B cell (primary cell): Measurements from ENCODE around the gene MTG2. TPM values are rescaled to one million over a fixed set of nuclear protein-coding genes. Genes with fewer than 3 reads are reported as not detected.

ENCODE experiments used
- ATAC-seq: fragments of 200-7000 bp; cut with Tn5 transposase; one replicate; pipeline ENCODE4 v1.10.0; 2021; ENCODE audit warnings: low read depth, mild to moderate bottlenecking, moderate number of reproducible peaks, moderate library complexity
- CTCF ChIA-PET: fragments of 350-600 bp; sonication (Branson Sonifier 250); formaldehyde crosslinking; loops from one replicate; lab custom pipeline; 2021; ENCODE audit warnings: antibody characterized with exemption, inconsistent platforms; lab: Charles Lee
- POLR2A ChIA-PET: fragments of 350-600 bp; sonication (Branson Sonifier 250); formaldehyde crosslinking; loops from one replicate; lab custom pipeline; 2021; ENCODE audit warnings: antibody characterized with exemption; lab: Charles Lee
- DNase-seq: peaks from one replicate; pipeline ENCODE4 v3.0.0; 2013
- H2AFZ ChIP-seq: 2 replicates; pipeline ENCODE4 v1.6.1; 2012; ENCODE audit warnings: mild to moderate bottlenecking, low read depth, low read length; ENCODE audit not compliant: insufficient read depth, poor library complexity, severe bottlenecking
- H3K27ac ChIP-seq, 2 donors: 1 replicate in 1 of 2; 2 replicates in 1 of 2; pipeline ENCODE4 v1.5.1; 2012 to 2013; ENCODE audit warnings: low read length in 2 of 2, mild to moderate bottlenecking in 2 of 2, moderate library complexity in 1 of 2
- H3K27me3 ChIP-seq, 4 experiments: fragments of 200-600 bp in 1 of 4; sonication (generic) in 1 of 4; replicated peaks in 1 of 4; 1 replicate in 2 of 4; 2 replicates in 2 of 4; pipeline versions ENCODE4 v1.6.1 to v1.7.0; 2013 to 2016; ENCODE audit warnings: low read length in 3 of 4, mild to moderate bottlenecking in 2 of 4, mixed read lengths in 1 of 4, moderate library complexity in 1 of 4; ENCODE audit not compliant: insufficient read depth in 4 of 4, control insufficient read depth in 3 of 4; ENCODE audit errors: control extremely low read depth in 1 of 4
- H3K36me3 ChIP-seq, 2 experiments: replicated peaks in 1 of 2; 1 replicate in 1 of 2; 2 replicates in 1 of 2; pipeline versions ENCODE4 v1.6.1 to v1.7.1; 2013; ENCODE audit warnings: low read length in 1 of 2; ENCODE audit not compliant: insufficient read depth in 2 of 2, control insufficient read depth in 1 of 2; ENCODE audit errors: control extremely low read depth in 1 of 2, extremely low read depth in 1 of 2
- H3K4me1 ChIP-seq, 2 donors: fragments of 200-600 bp in 1 of 2; sonication (generic) in 1 of 2; 1 replicate in 1 of 2; 2 replicates in 1 of 2; pipeline versions ENCODE4 v1.5.1 to v1.6.1; 2013 to 2017; ENCODE audit warnings: low read length in 2 of 2; ENCODE audit not compliant: control insufficient read depth in 2 of 2, insufficient read depth in 2 of 2
- H3K4me2 ChIP-seq: replicated peaks from 2 replicates; pipeline ENCODE3; 2012; ENCODE audit warnings: mild to moderate bottlenecking, low read depth, low read length; ENCODE audit not compliant: poor library complexity, severe bottlenecking
- H3K4me3 ChIP-seq, 5 experiments: fragments of 200-600 bp in 1 of 5; sonication (generic) in 1 of 5; 1 replicate in 3 of 5; 2 replicates in 2 of 5; pipeline versions ENCODE4 v1.5.1 to v1.7.0; 2011 to 2016; ENCODE audit warnings: low read length in 4 of 5, mild to moderate bottlenecking in 4 of 5, low read depth in 2 of 5, control low read depth in 1 of 5, moderate library complexity in 1 of 5; ENCODE audit not compliant: insufficient read depth in 1 of 5; ENCODE audit errors: control extremely low read depth in 1 of 5, extremely low read depth in 1 of 5
- H3K79me2 ChIP-seq: fragments of 200-600 bp; sonication (generic); one replicate; pipeline ENCODE4 v1.6.0; 2016; ENCODE audit warnings: low read length; ENCODE audit not compliant: control insufficient read depth, insufficient read depth
- H3K9ac ChIP-seq: fragments of 200-600 bp; sonication (generic); 2 replicates; pipeline ENCODE4 v1.6.1; 2017; ENCODE audit warnings: mild to moderate bottlenecking, low read length, moderate library complexity
- H3K9me3 ChIP-seq, 3 donors: one replicate each; pipeline versions ENCODE4 v1.6.1 to v1.7.1; 2013; ENCODE audit warnings: low read length in 2 of 3; ENCODE audit not compliant: control insufficient read depth in 2 of 3, insufficient read depth in 1 of 3; ENCODE audit errors: control extremely low read depth in 1 of 3
- H4K20me1 ChIP-seq: 2 replicates; pipeline ENCODE4 v1.6.0; 2012; ENCODE audit warnings: mild to moderate bottlenecking, low read length; ENCODE audit not compliant: insufficient read depth, control insufficient read depth, poor library complexity, severe bottlenecking
- H3K27ac Mint-ChIP-seq: one replicate; pipeline ENCODE4 v1.8.0; 2021; ENCODE audit warnings: mixed read lengths
- H3K27me3 Mint-ChIP-seq: one replicate; pipeline ENCODE4 v1.8.0; 2021; ENCODE audit warnings: mixed read lengths
- H3K4me1 Mint-ChIP-seq: one replicate; pipeline ENCODE4 v1.8.0; 2021; ENCODE audit warnings: mixed read lengths
- H3K4me3 Mint-ChIP-seq: one replicate; pipeline ENCODE4 v1.8.0; 2021; ENCODE audit warnings: mixed read lengths
- H3K9me3 Mint-ChIP-seq: one replicate; pipeline ENCODE4 v1.8.0; 2022; ENCODE audit warnings: mixed read lengths; ENCODE audit not compliant: insufficient read depth
- CTCF ChIP-seq: fragments of 200-600 bp; IDR thresholded peaks from one replicate; pipeline ENCODE4 v1.8.0; 2022; ENCODE audit warnings: antibody characterized with exemption, mild to moderate bottlenecking
- EZH2 ChIP-seq: IDR thresholded peaks from 2 replicates; pipeline ENCODE4 v1.6.1; 2012; ENCODE audit warnings: borderline replicate concordance, low read depth, mild to moderate bottlenecking, moderate library complexity, low read length; ENCODE audit not compliant: insufficient read depth, poor library complexity, severe bottlenecking
- WGBS: methylation state at CpG from one replicate; pipeline ENCODE4 v1.1.5; 2013; ENCODE audit warnings: missing lambda C conversion rate; ENCODE audit not compliant: insufficient coverage; 5-methylcytosine and 5-hydroxymethylcytosine counted together
- intact Hi-C: fragments of 100-400 bp; cut with micrococcal nuclease; formaldehyde crosslinking; loops from one replicate; pipeline ENCODE4 v1.10.0; 2022
- polyA plus RNA-seq: library from polyadenylated mRNA; depleted of rRNA; stranded (reverse); fragments of >200 nt; gene quantifications from 2 replicates; pipeline ENCODE4 v1.2.3, GENCODE V29; 2012
- total RNA-seq, 2 donors: library from RNA; stranded (reverse); fragments of 120-200 nt in 1 of 2; gene quantifications; 1 replicate in 1 of 2; 2 replicates in 1 of 2; pipeline versions ENCODE4 v1.2.3 to v1.2.4, GENCODE V29; 2013 to 2022

Gene MTG2
- total and polyA plus RNA-seq, 2 donors (not counting 1 experiment from before 2014, with no cell fraction given), result 29.6 to 48.4 TPM

GRCh38 chr20:62227591-62227976 lies 44.8 kb downstream of the MTG2 start:
- Mint-ChIP-seq H3K4me3 (no peak overlapping the region), H3K27me3 (peaks cover 23% of the 10 kb centered on the region)
- POLR2A ChIA-PET, result no interaction called here

More at GRCh38 chr20:62227591-62227976, 44.8 kb downstream of the MTG2 start:
- Mint-ChIP-seq H3K4me1 (no peaks in the 10 kb centered on the region), H3K27ac (no peak overlapping the region), H3K9me3 (no peaks in the 10 kb centered on the region)
- Histone ChIP-seq H3K9me3 (peaks cover 0 to 14% (median 0%) of the 10 kb centered on the region in 3 donors), H4K20me1 (no peaks in the 10 kb centered on the region), H3K27ac (no peak overlapping the region), H2AFZ (no peak overlapping the region), H3K36me3 (no peaks in the 10 kb centered on the region), H3K4me1 (no peaks in the 10 kb centered on the region), H3K4me2 (no peak overlapping the region), H3K4me3 (no peak overlapping the region), H3K27me3 (peaks cover 0 to 34% (median 5%) of the 10 kb centered on the region in 4 experiments), H3K9ac (no peak overlapping the region), H3K79me2 (no peaks in the 10 kb centered on the region)
- no peak for ATAC-seq
- WGBS, result 66% methylated on average over 9 of the region's 10 CpGs
- CTCF ChIA-PET, result no interaction called here
- intact Hi-C loops, result no loop called here
- TF ChIP-seq EZH2 (no peak), CTCF (no peak)
- no peak for DNase-seq
